A673 (cell line): ENCODE data around the gene AKAP6. TPM values are rescaled to one million over a fixed set of nuclear protein-coding genes. Genes with fewer than 3 reads are reported as not detected.

Experiments
- BruUV-seq: library from RNA; stranded (reverse); fragments of 400-500 nt; replicated peaks from 2 replicates; lab custom pipeline; 2021; lab: Mats Ljungman, UMichigan
- CTCF ChIA-PET: fragments of 300-600 bp; sonication (Branson Sonifier 250); formaldehyde crosslinking; loops from one replicate; lab custom pipeline; 2022; ENCODE audit warnings: antibody characterized with exemption; lab: Charles Lee
- POLR2A ChIA-PET: fragments of 300-600 bp; sonication (Branson Sonifier 250); formaldehyde crosslinking; loops from one replicate; lab custom pipeline; 2022; ENCODE audit warnings: antibody characterized with exemption; ENCODE audit not compliant: low non-redundant PET; lab: Charles Lee
- DNase-seq: peaks from one replicate; pipeline ENCODE4 v3.0.0-alpha.2; 2015; ENCODE audit warnings: low spot score
- H3K27ac ChIP-seq: fragments of 200-600 bp; sonication (generic); 2 replicates; pipeline ENCODE4 v1.5.1; 2016; ENCODE audit warnings: mixed run types, low read depth, mild to moderate bottlenecking, mixed read lengths, antibody characterized with exemption, low read length; ENCODE audit not compliant: poor library complexity, severe bottlenecking
- H3K27me3 ChIP-seq: fragments of 200-600 bp; sonication (generic); replicated peaks from 2 replicates; pipeline ENCODE4 v1.6.1; 2017; ENCODE audit warnings: mixed run types, low read depth, mild to moderate bottlenecking, mixed read lengths, antibody characterized with exemption, low read length; ENCODE audit not compliant: insufficient read depth, poor library complexity
- H3K36me3 ChIP-seq: fragments of 200-600 bp; sonication (generic); 2 replicates; pipeline ENCODE4 v1.6.1; 2016; ENCODE audit warnings: mixed run types, mild to moderate bottlenecking, mixed read lengths, antibody characterized with exemption, low read length; ENCODE audit not compliant: insufficient read depth, poor library complexity, severe bottlenecking
- H3K4me1 ChIP-seq: fragments of 200-600 bp; sonication (generic); 2 replicates; pipeline ENCODE4 v1.6.1; 2017; ENCODE audit warnings: mixed run types, mild to moderate bottlenecking, mixed read lengths, antibody characterized with exemption, low read length; ENCODE audit not compliant: insufficient read depth, poor library complexity, severe bottlenecking
- H3K4me3 ChIP-seq: fragments of 200-600 bp; sonication (generic); 2 replicates; pipeline ENCODE4 v1.5.1; 2016; ENCODE audit warnings: low read depth, mixed run types, mild to moderate bottlenecking, mixed read lengths, low read length; ENCODE audit not compliant: poor library complexity, severe bottlenecking
- H3K9me3 ChIP-seq: fragments of 200-600 bp; sonication (generic); 2 replicates; pipeline ENCODE4 v1.6.1; 2016; ENCODE audit warnings: mixed run types, low read depth, mild to moderate bottlenecking, mixed read lengths, antibody characterized with exemption, low read length; ENCODE audit not compliant: poor library complexity, severe bottlenecking
- EZH2 ChIP-seq: fragments of 200-600 bp; sonication (generic); IDR thresholded peaks from 2 replicates; pipeline ENCODE4 v1.6.1; 2017; ENCODE audit warnings: borderline replicate concordance, low read depth, mild to moderate bottlenecking, mixed read lengths, antibody characterized with exemption, low read length; ENCODE audit not compliant: poor library complexity, severe bottlenecking
- intact Hi-C: fragments of 100-400 bp; cut with micrococcal nuclease; formaldehyde crosslinking; loops from one replicate; pipeline ENCODE4 v1.10.0; 2022; ENCODE audit not compliant: unreplicated experiment
- total RNA-seq: library from RNA; stranded (reverse); gene quantifications from 2 replicates; pipeline ENCODE4 v1.2.3, GENCODE V29; 2021
- TF ChIP-seq, protein P1 (sequence below): fragments of 300-800, 200-600 bp; sonication (generic); conservative IDR thresholded peaks from 2 replicates; pipeline ENCODE4 v1.5.1; 2017; ENCODE audit warnings: low read depth, mild to moderate bottlenecking, antibody characterized with exemption, low read length, moderate library complexity, mixed read lengths

Gene AKAP6
- total RNA-seq, 1 experiment from 2014 or later: 0.73 TPM

DNA sequence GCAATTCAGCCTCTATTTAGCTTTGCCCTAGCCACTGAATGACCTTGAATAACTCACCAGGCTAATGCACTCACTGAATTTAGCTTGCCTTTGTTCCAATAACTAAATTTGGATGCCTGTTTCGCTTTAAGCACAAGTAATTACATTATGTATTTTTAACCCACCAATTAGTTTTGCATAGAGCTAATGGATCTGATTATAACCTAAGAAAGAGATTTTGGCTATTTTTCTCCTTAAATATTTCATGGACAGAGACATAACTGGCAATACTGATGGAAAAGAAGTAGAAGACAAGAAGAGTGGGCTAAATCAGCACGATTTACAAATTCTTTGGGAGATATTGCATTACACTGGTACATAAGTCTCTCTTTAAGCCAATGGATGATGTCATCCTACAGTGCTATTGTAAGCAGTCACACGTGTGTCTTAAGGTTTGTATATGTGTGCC lies 85.7 kb downstream of the AKAP6 start:
- ChIA-PET POLR2A (no interaction called here), CTCF (no interaction called here)
- H3K27me3 ChIP-seq: no peaks in the 10 kb centered on the region

DNA sequence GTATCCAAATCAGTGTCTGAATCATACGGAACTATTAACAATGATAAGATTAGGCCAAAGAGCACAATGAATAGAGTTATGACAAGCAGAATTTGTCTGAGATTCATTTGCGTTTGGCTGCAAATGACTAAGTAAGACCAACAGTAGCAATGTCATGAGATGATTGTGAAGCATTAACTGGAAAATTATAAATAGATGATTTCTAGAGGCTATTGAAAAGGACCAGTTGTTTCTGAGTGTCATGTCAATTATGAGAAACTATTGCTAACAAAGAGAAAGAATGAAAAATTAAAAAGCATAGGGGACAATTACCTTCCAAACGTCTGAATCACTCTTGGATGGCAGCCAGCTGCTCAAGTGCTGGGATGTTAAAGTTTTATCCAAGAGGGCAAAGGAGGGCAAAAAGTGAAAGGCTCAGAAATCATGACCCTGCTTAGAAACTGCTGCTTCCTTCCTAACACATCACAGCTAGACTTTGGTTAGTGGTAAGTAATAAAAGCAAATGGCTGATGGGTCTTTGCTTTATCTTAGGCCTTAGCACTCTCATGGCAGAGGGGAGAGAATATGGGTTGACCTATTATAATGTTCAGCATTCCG lies 89.0 kb downstream of the AKAP6 start:
- TF ChIP-seq, protein P1, sequence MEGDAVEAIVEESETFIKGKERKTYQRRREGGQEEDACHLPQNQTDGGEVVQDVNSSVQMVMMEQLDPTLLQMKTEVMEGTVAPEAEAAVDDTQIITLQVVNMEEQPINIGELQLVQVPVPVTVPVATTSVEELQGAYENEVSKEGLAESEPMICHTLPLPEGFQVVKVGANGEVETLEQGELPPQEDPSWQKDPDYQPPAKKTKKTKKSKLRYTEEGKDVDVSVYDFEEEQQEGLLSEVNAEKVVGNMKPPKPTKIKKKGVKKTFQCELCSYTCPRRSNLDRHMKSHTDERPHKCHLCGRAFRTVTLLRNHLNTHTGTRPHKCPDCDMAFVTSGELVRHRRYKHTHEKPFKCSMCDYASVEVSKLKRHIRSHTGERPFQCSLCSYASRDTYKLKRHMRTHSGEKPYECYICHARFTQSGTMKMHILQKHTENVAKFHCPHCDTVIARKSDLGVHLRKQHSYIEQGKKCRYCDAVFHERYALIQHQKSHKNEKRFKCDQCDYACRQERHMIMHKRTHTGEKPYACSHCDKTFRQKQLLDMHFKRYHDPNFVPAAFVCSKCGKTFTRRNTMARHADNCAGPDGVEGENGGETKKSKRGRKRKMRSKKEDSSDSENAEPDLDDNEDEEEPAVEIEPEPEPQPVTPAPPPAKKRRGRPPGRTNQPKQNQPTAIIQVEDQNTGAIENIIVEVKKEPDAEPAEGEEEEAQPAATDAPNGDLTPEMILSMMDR: no peak
- no peak for TF ChIP-seq EZH2
- ChIA-PET CTCF (no interaction called here), POLR2A (no interaction called here)
- no peaks in the 10 kb centered on the region for H3K9me3 ChIP-seq
- H3K4me3 ChIP-seq: no peak overlapping the region
- peak; percentile 15 for DNase-seq
- no TSS peak for BruUV-seq
- no peaks in the 10 kb centered on the region for H3K4me1 ChIP-seq
- no peak overlapping the region for H3K27ac ChIP-seq
- no peaks in the 10 kb centered on the region for H3K36me3 ChIP-seq
- intact Hi-C loops: no loop called here
- H3K27me3 ChIP-seq: no peaks in the 10 kb centered on the region

More for the DNA sequence above, 85.7 kb downstream of the AKAP6 start:
- no TSS peak for BruUV-seq
- TF ChIP-seq EZH2: no peak
- TF ChIP-seq, protein P1: no peak
- no peak for DNase-seq
- intact Hi-C loops: no loop called here
- H3K4me3 ChIP-seq: no peak overlapping the region
- H3K4me1 ChIP-seq: no peaks in the 10 kb centered on the region
- H3K36me3 ChIP-seq: no peaks in the 10 kb centered on the region
- H3K27ac ChIP-seq: no peak overlapping the region
- no peaks in the 10 kb centered on the region for H3K9me3 ChIP-seq

DNA sequence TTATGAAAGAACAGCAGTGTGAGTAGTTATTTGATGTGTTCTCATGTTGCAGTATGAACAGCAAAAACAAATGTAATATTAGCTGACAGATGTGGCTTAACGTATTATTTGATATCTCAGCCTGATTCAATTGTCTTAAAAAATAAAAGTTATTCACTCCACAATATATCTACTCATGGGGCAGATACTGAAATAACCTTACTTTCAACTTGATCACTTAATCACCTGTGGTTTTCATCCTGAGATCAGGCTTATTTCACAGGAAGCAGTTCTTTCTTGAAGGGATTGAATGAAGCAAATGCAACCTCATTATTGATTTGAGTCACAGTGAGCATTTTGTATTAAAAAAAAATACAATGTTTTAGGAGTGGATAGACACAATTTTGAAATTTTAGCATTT lies 90.3 kb downstream of the AKAP6 start:
- no peaks in the 10 kb centered on the region for H3K36me3 ChIP-seq
- DNase-seq: no peak
- ChIA-PET POLR2A (no interaction called here), CTCF (no interaction called here)
- TF ChIP-seq, protein P1: no peak
- TF ChIP-seq EZH2: no peak
- no peaks in the 10 kb centered on the region for H3K27me3 ChIP-seq
- intact Hi-C loops: no loop called here
- H3K4me1 ChIP-seq: no peaks in the 10 kb centered on the region
- no peak overlapping the region for H3K27ac ChIP-seq
- H3K9me3 ChIP-seq: no peaks in the 10 kb centered on the region
- BruUV-seq: no TSS peak
- H3K4me3 ChIP-seq: no peak overlapping the region
